Progenitor cell of endocrine pancreas (in vitro differentiated cells): Measurements from ENCODE around the gene ABCC2. TPM values are rescaled to one million over a fixed set of nuclear protein-coding genes. Genes with fewer than 3 reads are reported as not detected.

Experiments
- DNase-seq: peaks from one replicate; pipeline ENCODE4 v3.0.0; 2021; ENCODE audit warnings: low spot score; ENCODE audit not compliant: unreplicated experiment
- H3K27ac Mint-ChIP-seq: 2 replicates; pipeline ENCODE4 v1.8.0; 2021; ENCODE audit warnings: mild to moderate bottlenecking, moderate library complexity, mixed read lengths
- H3K27me3 Mint-ChIP-seq: 2 replicates; pipeline ENCODE4 v1.8.0; 2021; ENCODE audit warnings: mixed read lengths
- H3K36me3 Mint-ChIP-seq: 2 replicates; pipeline ENCODE4 v1.8.0; 2022; ENCODE audit warnings: mixed read lengths; ENCODE audit not compliant: insufficient read depth
- H3K4me1 Mint-ChIP-seq: 2 replicates; pipeline ENCODE4 v1.8.0; 2021; ENCODE audit warnings: low read depth, mixed read lengths
- H3K4me3 Mint-ChIP-seq: 2 replicates; pipeline ENCODE4 v1.8.0; 2021; ENCODE audit warnings: low read depth, mild to moderate bottlenecking, moderate library complexity, mixed read lengths
- H3K9me3 Mint-ChIP-seq: 2 replicates; pipeline ENCODE4 v1.8.0; 2021; ENCODE audit warnings: low read depth, mixed read lengths
- total RNA-seq: library from RNA; stranded (reverse); gene quantifications from 2 replicates; pipeline ENCODE4 v1.2.1, GENCODE V29; 2021
- TF ChIP-seq, protein P1 (sequence below): fragments of 200-600 bp; sonication (generic); IDR thresholded peaks from one replicate; pipeline ENCODE4 v1.5.0; 2021; ENCODE audit warnings: antibody characterized with exemption, mild to moderate bottlenecking; ENCODE audit not compliant: unreplicated experiment

ABCC2 gene
- total RNA-seq, 1 donor from 2014 or later = 0.89 TPM

GRCh38 chr10:99808270-99808669 lies 25.8 kb downstream of the ABCC2 start:
- Mint-ChIP-seq H3K4me1 (no peaks in the 10 kb centered on the region), H3K27ac (no peak overlapping the region), H3K4me3 (no peak overlapping the region), H3K9me3 (no peaks in the 10 kb centered on the region), H3K27me3 (no peaks in the 10 kb centered on the region), H3K36me3 (no peaks in the 10 kb centered on the region)
- TF ChIP-seq, protein P1, sequence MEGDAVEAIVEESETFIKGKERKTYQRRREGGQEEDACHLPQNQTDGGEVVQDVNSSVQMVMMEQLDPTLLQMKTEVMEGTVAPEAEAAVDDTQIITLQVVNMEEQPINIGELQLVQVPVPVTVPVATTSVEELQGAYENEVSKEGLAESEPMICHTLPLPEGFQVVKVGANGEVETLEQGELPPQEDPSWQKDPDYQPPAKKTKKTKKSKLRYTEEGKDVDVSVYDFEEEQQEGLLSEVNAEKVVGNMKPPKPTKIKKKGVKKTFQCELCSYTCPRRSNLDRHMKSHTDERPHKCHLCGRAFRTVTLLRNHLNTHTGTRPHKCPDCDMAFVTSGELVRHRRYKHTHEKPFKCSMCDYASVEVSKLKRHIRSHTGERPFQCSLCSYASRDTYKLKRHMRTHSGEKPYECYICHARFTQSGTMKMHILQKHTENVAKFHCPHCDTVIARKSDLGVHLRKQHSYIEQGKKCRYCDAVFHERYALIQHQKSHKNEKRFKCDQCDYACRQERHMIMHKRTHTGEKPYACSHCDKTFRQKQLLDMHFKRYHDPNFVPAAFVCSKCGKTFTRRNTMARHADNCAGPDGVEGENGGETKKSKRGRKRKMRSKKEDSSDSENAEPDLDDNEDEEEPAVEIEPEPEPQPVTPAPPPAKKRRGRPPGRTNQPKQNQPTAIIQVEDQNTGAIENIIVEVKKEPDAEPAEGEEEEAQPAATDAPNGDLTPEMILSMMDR = no peak
- no peak for DNase-seq

DNA sequence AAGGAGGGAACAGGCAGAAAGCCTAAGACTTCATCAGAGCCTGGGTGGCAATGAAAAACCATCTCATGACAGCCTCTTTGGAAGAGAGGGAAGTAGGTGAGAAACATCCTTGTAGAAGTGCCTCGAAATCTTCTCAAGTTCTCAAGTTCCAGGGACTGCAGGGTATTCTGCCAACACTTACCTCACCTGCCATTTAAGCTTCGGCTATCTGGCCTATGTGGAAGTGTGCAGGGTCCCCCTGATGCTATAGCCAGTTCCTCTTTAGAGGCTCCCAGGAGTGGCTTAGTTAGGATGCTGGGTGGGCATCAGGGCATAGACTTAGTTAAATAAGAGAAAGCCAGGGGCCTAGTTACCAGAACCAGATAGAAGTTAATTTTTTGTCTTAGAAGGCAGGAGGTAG lies 27.0 kb downstream of the ABCC2 start:
- Mint-ChIP-seq H3K36me3 (no peaks in the 10 kb centered on the region), H3K4me1 (no peaks in the 10 kb centered on the region), H3K4me3 (no peak overlapping the region), H3K27ac (no peak overlapping the region), H3K27me3 (no peaks in the 10 kb centered on the region), H3K9me3 (no peaks in the 10 kb centered on the region)
- TF ChIP-seq, protein P1 = no peak
- no peak for DNase-seq

GRCh38 chr10:99809931-99810615 lies 27.6 kb downstream of the ABCC2 start:
- H3K9me3 Mint-ChIP-seq = no peaks in the 10 kb centered on the region
- H3K4me3 Mint-ChIP-seq = no peak overlapping the region
- H3K27me3 Mint-ChIP-seq = no peaks in the 10 kb centered on the region
- no peak for DNase-seq
- no peak overlapping the region for H3K27ac Mint-ChIP-seq
- no peaks in the 10 kb centered on the region for H3K4me1 Mint-ChIP-seq
- no peaks in the 10 kb centered on the region for H3K36me3 Mint-ChIP-seq
- TF ChIP-seq, protein P1 = no peak

DNA sequence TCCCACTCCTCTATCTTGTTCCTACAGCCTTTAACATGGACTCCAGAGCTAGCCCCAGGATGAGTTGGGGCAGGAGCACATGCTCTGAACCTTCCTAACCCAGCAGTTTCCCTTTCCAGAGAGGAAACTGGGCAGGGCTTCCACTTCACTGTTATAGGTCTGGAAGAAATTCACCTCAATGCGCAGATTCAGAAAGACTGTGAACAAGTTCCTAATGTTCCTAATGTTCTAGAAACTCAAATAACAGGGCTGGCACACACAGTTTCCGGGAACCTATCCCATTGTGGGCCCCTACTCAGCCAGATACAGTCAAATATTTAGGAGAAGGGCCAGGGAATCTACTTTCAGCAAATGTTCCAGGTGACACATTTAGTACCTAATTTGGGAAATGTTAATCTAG lies 29.7 kb downstream of the ABCC2 start:
- no peaks in the 10 kb centered on the region for H3K27me3 Mint-ChIP-seq

DNA sequence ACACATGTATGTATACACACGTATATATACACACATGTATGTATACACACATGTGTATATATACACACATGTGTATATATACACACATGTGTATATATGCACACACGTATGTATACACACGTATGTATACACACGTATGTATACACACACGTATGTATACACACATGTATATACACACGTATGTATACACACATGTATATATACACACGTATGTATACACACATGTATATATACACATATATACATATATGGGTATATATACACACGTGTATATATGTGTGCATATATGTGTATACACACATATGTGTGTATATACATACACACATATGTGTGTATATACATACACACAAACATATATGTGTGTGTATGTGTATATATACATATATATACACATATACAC lies 31.7 kb downstream of the ABCC2 start:
- DNase-seq = no peak
- Mint-ChIP-seq H3K4me1 (no peaks in the 10 kb centered on the region), H3K27me3 (no peaks in the 10 kb centered on the region), H3K9me3 (no peaks in the 10 kb centered on the region), H3K4me3 (no peak overlapping the region), H3K27ac (no peak overlapping the region), H3K36me3 (no peaks in the 10 kb centered on the region)
- TF ChIP-seq, protein P1 = no peak

More for the DNA sequence above, 29.7 kb downstream of the ABCC2 start:
- no peaks in the 10 kb centered on the region for H3K9me3 Mint-ChIP-seq
- no peak overlapping the region for H3K27ac Mint-ChIP-seq
- no peaks in the 10 kb centered on the region for H3K4me1 Mint-ChIP-seq
- TF ChIP-seq, protein P1 = no peak
- no peaks in the 10 kb centered on the region for H3K36me3 Mint-ChIP-seq
- DNase-seq = no peak
- no peak overlapping the region for H3K4me3 Mint-ChIP-seq
